ENCODE measurements around the gene RNF133. TPM values are rescaled to one million over a fixed set of nuclear protein-coding genes. Genes with fewer than 3 reads are reported as not detected.
A peak's percentile ranks its signal among the peaks of the same experiment; 100 is the strongest.

Gene RNF133
- total and polyA plus RNA-seq, 10 of the 15 experiments (the other 5 are each of a cell fraction or from before 2014, with no cell fraction given), result 0.05 TPM; not detected in 9

DNA sequence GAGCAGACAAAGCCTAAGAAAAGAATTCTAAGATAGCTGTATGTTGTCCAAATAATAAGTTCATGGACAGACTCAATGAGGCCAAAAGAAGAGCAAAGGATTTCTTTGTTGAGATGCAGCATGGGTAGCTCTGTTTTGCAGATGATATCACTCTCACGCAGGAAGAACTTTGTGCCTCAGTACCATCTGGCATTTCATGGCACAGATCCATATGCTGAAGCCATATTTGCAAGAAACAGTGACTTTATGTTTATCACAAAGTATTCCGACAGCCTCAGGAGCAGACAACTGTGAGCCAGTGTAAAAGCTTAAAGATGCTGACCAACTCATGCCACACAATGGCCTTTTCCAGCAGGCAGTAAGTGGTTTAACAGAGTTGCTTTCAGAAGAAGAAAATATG, 49.3 kb upstream of the RNF133 start:
- no peak for DNase-seq (ENCODE audit: low read depth, low spot score)
- CTCF ChIA-PET, result interaction anchor here (0.9 to 2.5 kb wide), 4 partner anchors 9 to 406 kb away, joined by 3 to 13 read pairs (median 3); no protein-coding TSS in a partner anchor
- Histone ChIP-seq H3K4me2 (ENCODE audit: control insufficient read depth, insufficient read depth) (no peak overlapping the region), H4K20me1 (ENCODE audit: control insufficient read depth, insufficient read depth) (no peaks in the 10 kb centered on the region), H3K9me3 (replicated peaks; ENCODE audit: control insufficient read depth, insufficient read depth, low read length) (no peaks in the 10 kb centered on the region), H3K79me2 (ENCODE audit: control insufficient read depth, insufficient read depth, low read length) (no peaks in the 10 kb centered on the region), H2AFZ (ENCODE audit: control insufficient read depth, low read depth, low read length) (no peak overlapping the region), H3K27me3 (replicated peaks in 1 of 2; ENCODE audit: control insufficient read depth in 2 of 2, insufficient read depth in 2 of 2, low read length in 1 of 2) (no peaks in the 10 kb centered on the region), H3K4me1 (ENCODE audit: control insufficient read depth, insufficient read depth, low read length) (no peaks in the 10 kb centered on the region), H3K27ac (ENCODE audit: control insufficient read depth, insufficient read depth) (no peak overlapping the region), H3K36me3 (ENCODE audit: control insufficient read depth in 2 of 2, insufficient read depth in 2 of 2, low read length in 1 of 2) (no peaks in the 10 kb centered on the region), H3K4me3 (no peak overlapping the region), H3K9ac (ENCODE audit: control insufficient read depth, insufficient read depth, low read length) (no peak overlapping the region)
- no TSS peak for BruUV-seq (replicated peaks)
- RAD21 ChIA-PET (ENCODE audit: unreplicated experiment), result interaction anchor here (1.0 to 2.1 kb wide), 7 partner anchors 12 to 200 kb away, joined by 3 to 7 read pairs (median 3); no protein-coding TSS in a partner anchor
- WGBS (ENCODE audit: insufficient coverage, insufficient replicate concordance, low lambda C conversion rate, missing lambda C conversion rate), result 58% methylated on average over 2 of the region's 2 CpGs
- TF ChIP-seq MEF2A (IDR thresholded peaks at IDR 0.05; ENCODE audit: insufficient read depth, low read depth, low read length) (no peak), SREBF1 (IDR thresholded peaks at IDR 0.05; ENCODE audit: low read length) (no peak), ZNF217 (IDR thresholded peaks at IDR 0.05) (no peak)
- intact Hi-C loops (cut with micrococcal nuclease; ENCODE audit: unreplicated experiment) (no loop called here), in situ Hi-C loops (cut with MboI) (no loop called here)
- POLR2A ChIA-PET, result interaction anchor here (1.5 to 1.6 kb wide), 2 partner anchors 8 to 12 kb away, joined by 4 to 6 read pairs; no protein-coding TSS in a partner anchor
- no peak for FAIRE-seq
- ATAC-seq, result no peak
- SMC1A ChIA-PET (ENCODE audit: uncharacterized antibody, unreplicated experiment), result interaction anchor here (0.5 to 8.7 kb wide), 9 partner anchors 9 to 55 kb away, joined by 3 to 85 read pairs (median 7); no protein-coding TSS in a partner anchor

DNA sequence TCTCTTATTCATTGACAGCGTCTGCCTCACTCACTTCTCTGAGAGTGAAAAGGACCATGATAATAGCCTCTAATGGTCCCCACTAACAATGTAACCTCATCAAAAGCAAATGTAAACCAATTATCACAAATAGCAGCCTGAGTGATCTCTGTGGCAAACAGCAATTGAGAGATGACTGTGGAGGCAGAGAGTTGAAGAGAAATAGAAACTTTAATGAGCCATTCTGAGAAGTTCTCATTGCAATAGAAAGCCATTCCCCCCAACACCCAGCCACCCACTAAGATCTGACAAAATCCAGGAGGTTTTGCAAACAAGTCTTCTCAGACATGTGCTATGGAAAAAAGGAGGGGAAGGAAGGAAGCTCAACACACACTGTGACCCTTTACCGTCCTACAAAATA, 48.0 kb upstream of the RNF133 start:
- intact Hi-C loops (cut with micrococcal nuclease; ENCODE audit: unreplicated experiment) (no loop called here), in situ Hi-C loops (cut with MboI) (no loop called here)
- H4K20me1 ChIP-seq (ENCODE audit: control insufficient read depth, insufficient read depth), result no peaks in the 10 kb centered on the region
- no peak overlapping the region for H2AFZ ChIP-seq (ENCODE audit: control insufficient read depth, low read depth, low read length)
- no peak overlapping the region for H3K4me2 ChIP-seq (ENCODE audit: control insufficient read depth, insufficient read depth)
- no peaks in the 10 kb centered on the region for H3K4me1 ChIP-seq (ENCODE audit: control insufficient read depth, insufficient read depth, low read length)
- FAIRE-seq, result no peak
- no peaks in the 10 kb centered on the region for H3K27me3 ChIP-seq (replicated peaks in 1 of 2; ENCODE audit: control insufficient read depth in 2 of 2, insufficient read depth in 2 of 2, low read length in 1 of 2)
- no peaks in the 10 kb centered on the region for H3K79me2 ChIP-seq (ENCODE audit: control insufficient read depth, insufficient read depth, low read length)
- H3K36me3 ChIP-seq (ENCODE audit: control insufficient read depth in 2 of 2, insufficient read depth in 2 of 2, low read length in 1 of 2), result no peaks in the 10 kb centered on the region
- no peaks in the 10 kb centered on the region for H3K9me3 ChIP-seq (replicated peaks; ENCODE audit: control insufficient read depth, insufficient read depth, low read length)
- 38% methylated on average over 2 of the region's 2 CpGs for WGBS (ENCODE audit: insufficient coverage, insufficient replicate concordance, low lambda C conversion rate, missing lambda C conversion rate)
- ATAC-seq, result peak; percentile 93
- DNase-seq (ENCODE audit: low read depth, low spot score), result peak; percentile 24
- H3K27ac ChIP-seq (ENCODE audit: control insufficient read depth, insufficient read depth), result no peak overlapping the region
- BruUV-seq (replicated peaks), result no TSS peak
- H3K4me3 ChIP-seq, result no peak overlapping the region
- RAD21 ChIA-PET (ENCODE audit: unreplicated experiment), result interaction anchor here (0.9 to 2.1 kb wide), 7 partner anchors 10 to 221 kb away, joined by 3 to 7 read pairs (median 3); no protein-coding TSS in a partner anchor
- SMC1A ChIA-PET (ENCODE audit: uncharacterized antibody, unreplicated experiment), result interaction anchor here (0.7 to 8.7 kb wide), 8 partner anchors 10 to 64 kb away, joined by 3 to 85 read pairs (median 5); no protein-coding TSS in a partner anchor
- CTCF ChIA-PET, result interaction anchor here (1.6 to 2.6 kb wide), 4 partner anchors 10 to 407 kb away, joined by 3 to 13 read pairs (median 7); no protein-coding TSS in a partner anchor
- POLR2A ChIA-PET, result interaction anchor here (0.6 to 1.6 kb wide), 3 partner anchors 9 to 29 kb away, joined by 3 to 6 read pairs (median 4); no protein-coding TSS in a partner anchor
- H3K9ac ChIP-seq (ENCODE audit: control insufficient read depth, insufficient read depth, low read length), result no peak overlapping the region
- peak; percentile 35; the same call in 1 of the 2 replicates for TF ChIP-seq BMI1 (IDR thresholded peaks at IDR 0.05; ENCODE audit: borderline replicate concordance)
- TF ChIP-seq GATAD2B (conservative IDR thresholded peaks at IDR 0.05; ENCODE audit: low read depth), result no peak
- TF ChIP-seq, protein P1, sequence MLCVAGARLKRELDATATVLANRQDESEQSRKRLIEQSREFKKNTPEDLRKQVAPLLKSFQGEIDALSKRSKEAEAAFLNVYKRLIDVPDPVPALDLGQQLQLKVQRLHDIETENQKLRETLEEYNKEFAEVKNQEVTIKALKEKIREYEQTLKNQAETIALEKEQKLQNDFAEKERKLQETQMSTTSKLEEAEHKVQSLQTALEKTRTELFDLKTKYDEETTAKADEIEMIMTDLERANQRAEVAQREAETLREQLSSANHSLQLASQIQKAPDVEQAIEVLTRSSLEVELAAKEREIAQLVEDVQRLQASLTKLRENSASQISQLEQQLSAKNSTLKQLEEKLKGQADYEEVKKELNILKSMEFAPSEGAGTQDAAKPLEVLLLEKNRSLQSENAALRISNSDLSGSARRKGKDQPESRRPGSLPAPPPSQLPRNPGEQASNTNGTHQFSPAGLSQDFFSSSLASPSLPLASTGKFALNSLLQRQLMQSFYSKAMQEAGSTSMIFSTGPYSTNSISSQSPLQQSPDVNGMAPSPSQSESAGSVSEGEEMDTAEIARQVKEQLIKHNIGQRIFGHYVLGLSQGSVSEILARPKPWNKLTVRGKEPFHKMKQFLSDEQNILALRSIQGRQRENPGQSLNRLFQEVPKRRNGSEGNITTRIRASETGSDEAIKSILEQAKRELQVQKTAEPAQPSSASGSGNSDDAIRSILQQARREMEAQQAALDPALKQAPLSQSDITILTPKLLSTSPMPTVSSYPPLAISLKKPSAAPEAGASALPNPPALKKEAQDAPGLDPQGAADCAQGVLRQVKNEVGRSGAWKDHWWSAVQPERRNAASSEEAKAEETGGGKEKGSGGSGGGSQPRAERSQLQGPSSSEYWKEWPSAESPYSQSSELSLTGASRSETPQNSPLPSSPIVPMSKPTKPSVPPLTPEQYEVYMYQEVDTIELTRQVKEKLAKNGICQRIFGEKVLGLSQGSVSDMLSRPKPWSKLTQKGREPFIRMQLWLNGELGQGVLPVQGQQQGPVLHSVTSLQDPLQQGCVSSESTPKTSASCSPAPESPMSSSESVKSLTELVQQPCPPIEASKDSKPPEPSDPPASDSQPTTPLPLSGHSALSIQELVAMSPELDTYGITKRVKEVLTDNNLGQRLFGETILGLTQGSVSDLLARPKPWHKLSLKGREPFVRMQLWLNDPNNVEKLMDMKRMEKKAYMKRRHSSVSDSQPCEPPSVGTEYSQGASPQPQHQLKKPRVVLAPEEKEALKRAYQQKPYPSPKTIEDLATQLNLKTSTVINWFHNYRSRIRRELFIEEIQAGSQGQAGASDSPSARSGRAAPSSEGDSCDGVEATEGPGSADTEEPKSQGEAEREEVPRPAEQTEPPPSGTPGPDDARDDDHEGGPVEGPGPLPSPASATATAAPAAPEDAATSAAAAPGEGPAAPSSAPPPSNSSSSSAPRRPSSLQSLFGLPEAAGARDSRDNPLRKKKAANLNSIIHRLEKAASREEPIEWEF (IDR thresholded peaks at IDR 0.05; ENCODE audit: insufficient replicate concordance, low read depth, low read length), result peak; percentile 59
- 0 out of 2 replicates have a peak, but pooled peaks have one; percentile 61 for TF ChIP-seq JUND (IDR thresholded peaks at IDR 0.05; ENCODE audit: low read depth, low read length)
